Measurements from ENCODE around the gene TNS2. TPM values are rescaled to one million over a fixed set of nuclear protein-coding genes. Genes with fewer than 3 reads are reported as not detected.
A peak's percentile ranks its signal among the peaks of the same experiment; 100 is the strongest.

The TNS2 gene
- total and polyA plus RNA-seq, 2 of the 13 experiments (the other 11 are each of a cell fraction or from before 2014, with no cell fraction given) = 8.9 to 20.4 TPM

GRCh38 chr12:53046655-53047220 is 3.1 kb upstream of the TNS2 start (continued):
- no peak for TF ChIP-seq TBX2 (CRISPR knock-in tag; IDR thresholded peaks at IDR 0.05; ENCODE audit: borderline replicate concordance)
- TF ChIP-seq SNAI1 (CRISPR knock-in tag; IDR thresholded peaks at IDR 0.05; ENCODE audit: borderline replicate concordance) = no peak
- TF ChIP-seq ZNF501 (CRISPR knock-in tag; IDR thresholded peaks at IDR 0.05) = peak; percentile 65
- no peak for TF ChIP-seq CC2D1A (CRISPR knock-in tag; IDR thresholded peaks at IDR 0.05)
- no peak for TF ChIP-seq ZNF788 (CRISPR knock-in tag; IDR thresholded peaks at IDR 0.05; ENCODE audit: borderline replicate concordance)
- TF ChIP-seq ZC3H13 (CRISPR knock-in tag; IDR thresholded peaks at IDR 0.05) = no peak
- no peak for TF ChIP-seq CHD4 (IDR thresholded peaks at IDR 0.05; ENCODE audit: borderline replicate concordance, low read length)
- TF ChIP-seq ZZZ3 (CRISPR knock-in tag; IDR thresholded peaks at IDR 0.05; ENCODE audit: borderline replicate concordance) = no peak
- TF ChIP-seq ATF1 (CRISPR knock-in tag; IDR thresholded peaks at IDR 0.05) = no peak
- TF ChIP-seq ZNF232 (CRISPR knock-in tag; IDR thresholded peaks at IDR 0.05; ENCODE audit: borderline replicate concordance) = no peak; the same call in 1 of the 2 replicates
- TF ChIP-seq ZFP90 (CRISPR knock-in tag; IDR thresholded peaks at IDR 0.05; ENCODE audit: borderline replicate concordance) = no peak
- no peak for TF ChIP-seq CEBPZ (IDR thresholded peaks at IDR 0.05; ENCODE audit: low read length)
- TF ChIP-seq ZFP41 (CRISPR knock-in tag; IDR thresholded peaks at IDR 0.05; ENCODE audit: borderline replicate concordance) = no peak
- no peak for TF ChIP-seq ZNF570 (CRISPR knock-in tag; IDR thresholded peaks at IDR 0.05; ENCODE audit: borderline replicate concordance)
- no peak for TF ChIP-seq FOXJ3 (CRISPR knock-in tag; IDR thresholded peaks at IDR 0.05; ENCODE audit: borderline replicate concordance)
- TF ChIP-seq KLF12 (CRISPR knock-in tag; IDR thresholded peaks at IDR 0.05; ENCODE audit: borderline replicate concordance) = no peak
- no peak for TF ChIP-seq ZNF121 (CRISPR knock-in tag; IDR thresholded peaks at IDR 0.05)
- TF ChIP-seq ZFP62 (CRISPR knock-in tag; IDR thresholded peaks at IDR 0.05) = no peak
- no peak for TF ChIP-seq PRDM15 (CRISPR knock-in tag; IDR thresholded peaks at IDR 0.05)
- TF ChIP-seq ZSCAN5A (CRISPR knock-in tag; IDR thresholded peaks at IDR 0.05; ENCODE audit: borderline replicate concordance) = no peak

Data from HepG2 (cell line).